NCI-H2196 treated with DMSO at 0.1 percent for 48 hours (cell line): ENCODE results near the gene SPRED2.

Experiments
- DNase-seq: peaks from one replicate; lab custom pipeline; 2025; ENCODE audit not compliant: unreplicated experiment; lab: John Stamatoyannopoulos, UW

The SPRED2 gene

DNA sequence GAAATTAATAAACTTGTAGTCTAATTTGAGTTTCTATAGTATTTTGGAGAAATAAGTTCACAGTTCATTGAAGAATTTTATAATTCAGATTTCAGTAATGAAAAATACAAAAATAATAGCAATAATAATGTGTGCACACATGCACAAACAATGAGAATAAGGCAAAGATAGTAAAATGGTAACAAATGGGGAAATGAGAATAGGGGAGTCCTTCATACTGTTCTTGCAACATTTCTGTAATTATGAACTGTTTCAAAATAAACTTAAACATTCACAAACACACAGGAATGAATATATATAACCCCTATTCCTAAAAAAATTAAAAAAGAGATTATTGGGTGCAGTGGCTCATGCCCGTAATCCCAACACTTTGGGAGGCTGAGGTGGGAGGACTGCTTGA lies 63.9 kb downstream of the SPRED2 start:
- no peak for DNase-seq

DNA sequence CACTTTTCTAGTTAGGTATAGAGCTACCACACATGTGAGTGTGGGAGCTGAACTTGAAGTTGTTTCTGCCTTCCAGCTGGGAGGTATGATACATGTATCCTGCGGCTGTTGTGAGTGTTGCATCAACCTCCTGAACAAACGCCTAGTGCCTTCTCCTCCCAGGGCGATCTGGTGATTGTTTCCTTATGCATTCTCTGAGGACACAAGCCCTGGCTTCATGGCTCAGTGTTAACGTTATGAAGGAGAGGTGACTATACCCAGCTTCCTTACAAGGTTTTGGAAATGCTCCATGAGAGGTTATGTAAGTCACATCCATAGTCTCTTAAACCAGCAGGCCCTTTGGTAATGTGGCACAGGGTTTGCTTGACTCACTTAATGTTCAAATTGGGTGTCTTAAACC lies 64.9 kb downstream of the SPRED2 start:
- DNase-seq: no peak

DNA sequence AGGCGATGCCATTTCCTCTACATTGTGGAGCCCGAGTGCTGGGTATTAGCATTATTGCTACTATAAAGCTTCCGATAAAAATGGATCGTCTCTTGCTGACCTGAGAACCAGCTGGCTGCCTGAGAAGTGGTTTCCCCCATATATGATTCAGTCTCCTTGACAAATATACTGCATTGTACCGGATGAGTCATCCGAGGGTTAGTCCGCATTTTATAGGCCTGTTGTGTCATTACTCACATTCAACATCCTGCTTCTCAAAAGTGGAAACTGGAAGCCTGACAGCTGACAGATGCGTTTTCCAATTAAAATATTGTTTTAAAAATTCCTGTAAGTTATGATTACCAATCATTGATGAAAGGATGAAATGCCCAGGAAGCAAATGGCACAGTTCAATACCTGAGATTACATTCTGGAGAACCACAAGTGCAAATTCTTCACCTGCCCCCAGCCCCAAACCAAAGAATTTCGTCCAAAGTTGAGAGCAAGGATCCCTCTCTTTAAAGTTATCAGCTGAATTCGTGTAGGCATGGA lies 65.7 kb downstream of the SPRED2 start:
- peak; percentile 29 for DNase-seq

DNA sequence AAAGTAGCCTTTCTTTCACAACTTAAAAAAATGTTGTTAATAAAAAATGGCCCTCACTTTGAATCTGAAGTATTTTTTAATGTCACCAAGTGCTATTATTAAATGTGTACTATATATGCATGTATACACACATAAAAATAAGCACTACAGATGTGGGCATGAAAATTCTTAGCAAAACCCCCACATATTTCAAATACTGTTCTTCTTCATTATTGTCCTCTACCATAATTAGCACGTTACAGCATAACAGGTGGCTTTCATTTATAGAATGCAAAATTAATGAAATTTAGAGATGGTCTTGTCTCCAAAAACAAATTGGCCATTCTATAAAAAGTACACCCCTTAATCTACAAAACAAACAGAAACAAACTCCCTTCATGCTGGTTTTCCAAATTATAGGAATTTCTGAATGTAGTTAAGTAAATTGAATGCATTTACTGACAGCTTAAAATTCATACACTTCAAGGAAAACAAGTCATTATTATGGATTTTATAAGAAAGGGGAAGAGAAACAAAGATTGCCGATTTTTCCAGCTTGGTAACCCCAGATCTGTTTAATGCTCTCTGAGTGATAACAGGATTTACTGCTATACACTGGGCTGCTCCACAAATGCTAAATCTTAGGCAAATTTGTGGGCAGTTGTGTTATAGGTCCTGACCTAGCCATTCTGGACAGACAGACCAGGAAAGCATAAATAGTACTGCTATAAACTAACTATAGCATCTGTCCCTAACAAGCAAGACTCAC lies 67.2 kb downstream of the SPRED2 start:
- no peak for DNase-seq

DNA sequence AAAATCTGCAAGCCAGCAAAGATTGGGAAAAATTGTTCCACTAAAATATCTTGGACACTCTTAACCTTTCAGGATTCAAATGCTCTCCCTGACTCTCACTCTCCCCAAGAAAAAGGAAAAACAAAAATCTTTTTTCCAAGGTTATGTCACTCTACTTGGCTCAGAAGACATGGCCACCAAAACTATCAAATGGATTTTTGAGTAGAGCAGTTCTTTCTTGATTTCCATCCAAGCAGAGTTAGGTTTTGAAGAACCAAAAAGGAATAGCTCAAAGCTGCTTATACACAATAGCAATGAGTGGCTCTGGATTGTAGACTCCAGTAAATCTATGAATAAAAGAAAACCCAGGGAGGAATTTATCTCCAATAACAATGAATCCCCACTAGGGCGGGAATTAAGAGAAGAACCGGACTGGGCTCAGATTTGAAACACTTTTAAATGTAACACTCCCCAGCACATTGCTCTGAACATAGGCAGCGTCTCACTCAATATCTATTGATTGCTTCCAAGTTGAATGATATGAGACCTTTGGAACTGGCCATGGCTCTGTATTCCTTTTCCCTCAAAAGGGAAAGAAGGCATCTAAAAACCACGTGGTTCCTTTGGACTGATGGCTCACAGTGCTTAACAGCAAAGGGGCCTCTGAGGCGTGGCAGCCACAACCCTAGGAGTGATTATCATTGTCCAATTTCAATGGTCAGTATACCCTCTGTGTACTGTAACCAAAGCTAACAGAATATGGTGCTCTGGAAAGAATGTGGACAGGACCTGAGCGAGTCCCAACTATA lies 68.3 kb downstream of the SPRED2 start:
- no peak for DNase-seq

DNA sequence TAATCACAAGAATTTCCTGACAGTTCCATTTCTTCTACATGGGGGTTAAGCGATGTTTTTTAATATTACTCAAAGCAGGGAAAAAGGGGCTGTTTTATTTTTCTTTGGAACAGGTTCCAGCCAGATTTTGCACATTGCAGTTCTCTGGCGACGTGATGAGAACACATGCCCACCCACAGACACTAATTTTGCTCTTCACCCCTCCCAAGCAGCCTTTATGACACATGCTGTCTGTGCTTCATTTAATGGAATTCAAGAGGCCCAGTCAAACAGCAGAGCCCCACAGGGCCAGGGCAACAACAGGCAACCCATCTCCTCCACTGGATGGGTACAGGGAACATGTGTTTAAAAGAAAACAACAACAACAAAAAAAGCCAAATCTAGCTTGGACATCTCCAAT lies 70.8 kb downstream of the SPRED2 start:
- no peak for DNase-seq

DNA sequence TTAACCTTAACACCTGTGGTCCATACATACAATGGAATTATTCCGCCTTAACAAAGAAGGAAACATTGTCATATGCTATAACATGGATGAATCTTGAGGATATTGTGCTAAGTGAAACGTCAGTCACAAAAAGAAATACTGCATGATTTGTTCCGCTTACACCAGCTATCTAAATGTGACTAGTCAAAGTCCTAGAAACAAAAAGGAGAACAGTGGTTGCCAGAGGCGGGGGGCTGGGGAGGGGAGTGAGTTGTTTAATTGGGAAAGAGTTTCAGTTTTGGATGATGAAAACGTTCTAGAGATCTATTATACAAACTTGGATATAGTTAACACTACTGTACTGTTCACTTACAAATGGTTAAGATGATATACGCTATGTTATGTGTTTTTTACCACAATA lies 72.0 kb downstream of the SPRED2 start:
- DNase-seq: no peak

DNA sequence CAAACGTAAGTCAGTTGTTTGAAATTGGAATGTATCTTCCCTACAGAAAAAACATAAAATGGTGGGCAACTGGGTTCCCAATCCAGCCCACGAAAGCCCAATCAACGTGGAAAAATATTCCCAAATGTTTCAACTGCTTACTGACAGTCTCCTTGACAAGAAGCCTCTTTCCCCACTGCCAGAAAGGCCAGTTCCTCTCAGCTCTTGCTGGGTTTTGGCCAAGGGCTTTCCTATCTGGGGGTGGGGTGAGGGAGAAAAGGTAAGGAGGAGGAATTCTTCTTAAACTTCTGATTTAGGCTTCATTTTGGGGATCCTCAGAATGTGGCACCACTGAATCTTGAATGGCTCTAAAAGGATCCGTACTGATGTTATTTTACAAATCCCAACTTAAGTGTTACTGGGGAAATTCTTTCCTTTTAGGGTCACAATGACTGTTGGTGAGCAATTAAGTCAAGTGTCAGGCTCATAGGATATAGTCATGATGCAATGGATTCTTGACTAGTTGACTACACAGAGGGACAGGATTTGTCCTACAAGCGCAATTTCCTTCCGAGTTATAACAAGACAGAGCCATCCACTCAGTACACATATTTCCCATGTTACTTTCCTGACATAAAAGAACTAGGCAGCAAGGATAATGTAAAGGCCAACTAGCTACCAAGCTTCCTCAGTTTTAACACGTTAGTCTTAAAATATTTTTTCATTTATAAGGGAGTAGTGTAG lies 73.6 kb downstream of the SPRED2 start:
- DNase-seq: no peak

DNA sequence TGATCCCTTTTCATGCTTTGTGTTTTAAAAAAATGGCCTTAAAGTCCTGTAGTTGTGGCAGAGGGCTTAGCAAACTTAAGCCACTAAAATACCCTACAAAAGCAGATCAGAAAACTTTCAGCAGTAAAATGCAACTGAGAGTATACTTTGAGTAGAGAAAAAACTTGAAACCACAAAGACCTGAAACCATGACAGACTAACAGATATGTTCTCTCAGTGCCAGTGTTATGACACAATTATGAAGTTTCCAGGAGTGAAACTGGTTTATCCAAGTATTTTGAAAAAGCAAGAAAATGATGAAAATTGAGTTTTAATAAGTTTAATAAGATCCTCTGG lies 74.5 kb downstream of the SPRED2 start:
- no peak for DNase-seq

DNA sequence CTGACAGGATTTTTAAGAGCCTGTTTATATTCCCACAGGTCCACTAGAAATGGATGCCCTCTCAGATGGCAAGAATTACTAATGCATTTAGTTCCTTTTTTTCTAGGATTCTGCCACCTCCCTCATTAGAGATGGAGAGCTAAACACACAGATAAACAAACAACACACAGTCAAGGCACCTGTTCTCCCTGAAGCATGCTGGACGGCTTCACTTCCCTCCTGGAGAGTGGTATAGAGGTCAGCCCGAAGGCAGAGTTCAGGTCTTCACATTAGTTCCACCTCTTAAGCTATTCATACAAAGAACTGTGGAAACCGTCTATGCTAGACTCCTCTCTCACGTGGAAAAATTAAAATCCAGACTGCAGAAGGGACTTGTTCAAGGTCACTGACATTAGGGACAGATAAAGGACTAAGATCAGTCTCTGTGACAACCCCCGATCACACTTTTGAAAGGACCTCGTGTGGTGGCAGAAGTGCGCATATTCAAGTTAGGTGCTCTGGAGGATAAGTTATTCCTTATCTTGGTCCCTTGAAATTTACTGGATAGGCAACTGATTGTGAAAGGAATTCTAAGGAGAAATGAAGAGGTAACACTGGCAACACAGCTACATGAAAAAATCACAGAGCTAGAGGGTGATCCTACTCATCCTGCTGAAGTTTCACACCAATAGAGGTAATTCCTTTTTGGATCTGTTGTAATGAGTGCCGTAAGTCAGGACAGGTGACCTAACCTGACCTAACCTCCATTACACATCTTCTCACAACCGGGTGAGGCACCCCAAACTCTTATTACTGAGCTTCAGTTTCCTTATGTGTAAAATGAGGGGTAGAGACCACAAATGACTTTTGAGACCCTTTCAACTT lies 75.1 kb downstream of the SPRED2 start:
- no peak for DNase-seq

DNA sequence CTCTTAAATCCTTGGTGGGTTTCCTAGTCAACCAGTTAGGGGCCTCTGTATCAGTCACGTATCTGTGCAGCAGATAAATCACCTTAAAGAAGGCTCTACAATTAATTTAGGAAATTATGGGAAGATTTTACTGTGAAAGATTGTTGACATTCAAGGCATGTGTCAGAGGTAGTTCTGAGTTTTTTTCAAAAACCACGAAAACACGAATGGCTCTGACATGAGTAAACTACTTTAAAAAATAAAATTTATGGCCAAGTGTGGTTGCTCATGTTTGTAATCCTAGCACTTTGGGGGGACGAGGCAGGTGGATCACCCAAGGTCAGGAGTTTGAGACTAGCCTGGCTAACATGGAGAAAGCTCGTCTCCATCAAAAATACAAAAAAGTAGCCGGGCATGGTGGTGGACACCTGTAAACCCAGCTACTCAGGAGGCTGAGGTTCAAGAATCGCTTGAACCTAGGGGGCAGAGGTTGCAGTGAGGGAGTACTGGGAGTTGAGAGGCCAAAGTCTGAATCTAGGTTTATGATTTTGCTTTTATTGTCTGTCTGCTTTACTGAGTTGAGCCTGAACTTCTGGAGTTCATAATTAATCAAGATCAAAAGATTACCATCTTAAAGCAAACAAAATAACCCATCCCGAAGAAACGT lies 77.1 kb downstream of the SPRED2 start:
- no peak for DNase-seq

DNA sequence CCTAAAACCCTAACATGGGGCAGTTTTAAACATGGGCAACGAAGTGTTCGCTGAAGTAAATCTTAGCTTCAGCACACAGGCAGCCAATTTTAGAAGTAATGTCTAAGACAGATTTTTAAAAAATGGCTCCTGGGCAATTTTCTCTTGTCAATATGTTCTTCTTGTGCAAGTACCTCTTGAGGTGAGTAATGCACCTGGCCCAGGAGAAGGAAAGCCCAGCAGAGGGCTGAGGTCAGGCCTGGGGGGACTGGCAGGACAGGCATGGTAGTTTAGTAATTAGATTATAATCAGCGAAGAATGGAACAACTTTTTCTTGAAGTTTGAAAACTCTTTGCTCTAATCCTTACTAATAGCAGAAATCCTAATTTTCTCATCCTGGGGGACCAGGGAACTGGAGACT lies 77.6 kb downstream of the SPRED2 start:
- DNase-seq: no peak

DNA sequence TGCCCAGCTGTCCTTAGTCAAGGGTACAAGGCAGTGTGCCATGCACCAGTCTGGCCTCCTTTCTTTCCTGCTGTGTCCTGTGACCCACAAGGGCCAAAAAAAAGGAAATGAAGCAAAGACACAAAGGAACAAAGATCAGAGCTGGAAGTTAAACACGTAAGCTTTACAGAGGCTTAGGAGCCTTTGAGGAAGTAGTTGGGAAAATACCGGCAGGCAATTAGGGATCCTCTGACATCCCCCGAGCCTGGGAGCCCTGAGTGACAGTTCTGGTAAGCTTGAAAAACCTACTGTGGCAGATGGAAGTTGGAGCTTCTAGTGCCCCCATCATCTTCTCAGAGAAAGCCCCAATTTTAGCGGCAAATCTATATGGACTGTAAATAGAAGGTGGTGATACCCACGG lies 78.5 kb downstream of the SPRED2 start:
- no peak for DNase-seq

DNA sequence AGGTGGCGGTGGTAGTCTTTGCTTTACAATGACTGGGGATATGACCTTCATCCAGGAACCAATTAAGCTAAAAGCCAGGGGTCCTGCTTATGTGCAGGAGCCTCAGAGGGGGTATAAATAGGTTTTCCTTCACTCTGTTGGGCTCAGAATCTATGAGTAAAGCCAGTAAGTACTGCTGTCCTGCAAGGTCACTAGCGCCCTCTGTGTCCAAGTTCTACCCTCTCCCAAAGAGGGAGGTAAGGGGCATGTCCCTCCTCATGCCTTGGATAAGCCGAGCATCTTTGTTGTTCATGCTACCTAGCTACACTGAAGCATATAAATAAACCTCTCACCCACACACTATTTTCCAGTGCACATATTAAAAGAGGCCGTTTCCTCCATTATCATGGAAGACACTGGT lies 79.4 kb downstream of the SPRED2 start:
- no peak for DNase-seq

DNA sequence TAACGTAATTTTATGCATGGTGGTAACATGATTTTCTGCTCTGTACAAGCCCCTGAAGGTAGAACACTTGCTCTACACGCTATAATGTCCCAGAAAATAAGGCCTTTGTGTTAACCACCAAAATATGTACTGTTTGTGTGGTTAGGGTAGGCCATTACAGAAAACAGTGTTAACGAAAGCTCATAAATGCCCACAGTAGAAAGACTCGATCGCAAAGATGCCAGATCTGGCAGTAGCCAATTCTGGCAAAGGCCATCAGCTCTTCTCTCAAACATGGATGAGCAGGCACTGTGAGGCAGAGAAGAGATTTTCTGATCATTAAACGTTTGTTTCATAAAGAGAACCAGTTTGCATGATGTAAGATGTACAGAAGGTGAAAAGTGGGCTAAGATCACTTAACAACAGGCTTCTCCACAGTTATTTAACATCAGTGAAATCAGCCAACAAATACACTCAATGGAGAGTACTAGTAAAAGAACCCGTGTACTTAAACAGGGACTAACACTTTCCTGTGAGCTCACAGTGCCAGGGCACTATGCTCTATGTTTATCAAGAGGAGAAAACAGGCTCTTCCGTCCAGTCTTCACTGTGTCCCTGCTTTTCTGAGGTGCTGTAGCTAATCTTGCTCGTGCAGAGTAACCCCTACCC lies 80.3 kb downstream of the SPRED2 start:
- no peak for DNase-seq

DNA sequence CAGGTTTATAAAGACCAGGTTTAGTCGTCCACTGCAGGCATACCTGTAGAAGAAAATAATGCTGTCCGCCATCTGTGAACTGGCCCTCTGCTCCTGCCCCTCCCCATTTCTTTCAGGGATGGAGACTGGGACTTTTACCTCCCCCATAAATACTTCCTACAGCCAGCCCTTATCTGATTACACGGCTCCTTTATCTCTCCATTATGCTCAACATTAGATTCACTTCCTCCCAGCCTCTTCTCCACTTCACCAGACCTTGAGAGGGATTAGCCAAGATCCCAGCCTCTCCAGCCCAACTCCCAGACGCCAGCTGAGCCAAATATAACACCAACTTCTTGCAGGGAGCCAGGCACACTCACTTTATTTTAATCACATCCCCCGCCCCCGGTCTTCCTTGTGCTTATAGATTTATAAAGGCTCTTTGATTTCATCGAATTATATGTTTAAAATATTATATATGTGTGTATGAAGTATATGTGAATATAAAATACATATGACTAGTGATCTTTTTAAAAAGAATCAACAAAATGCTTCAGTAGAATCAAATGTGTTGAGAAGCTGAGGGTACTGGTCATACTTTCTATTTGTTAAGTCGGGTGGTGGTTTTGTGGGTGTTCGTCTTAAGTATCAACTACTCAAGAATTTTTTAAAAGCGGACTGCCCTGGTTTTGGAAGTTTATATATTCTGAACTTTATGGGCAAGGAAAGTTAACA lies 81.0 kb downstream of the SPRED2 start:
- no peak for DNase-seq

DNA sequence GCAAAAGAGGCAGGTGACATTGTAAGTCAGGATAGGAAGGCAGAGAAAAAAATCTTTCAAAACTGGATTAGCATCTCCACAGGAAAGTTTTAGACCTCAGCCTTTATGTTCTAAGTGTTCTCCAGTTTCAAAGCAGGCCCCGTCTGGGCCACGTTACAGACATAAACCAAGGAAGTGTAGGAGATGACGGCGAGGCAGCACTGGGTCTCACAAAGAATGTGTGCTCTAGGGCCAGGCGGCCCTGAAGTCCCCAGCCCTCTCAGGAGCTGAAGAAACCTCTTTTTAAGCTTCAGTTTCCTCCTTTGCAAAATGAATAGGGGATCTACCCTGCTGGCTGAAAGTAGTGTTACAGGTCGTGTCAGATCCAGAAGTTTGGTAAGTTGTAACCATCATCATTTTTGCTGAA lies 81.7 kb downstream of the SPRED2 start:
- DNase-seq: no peak

DNA sequence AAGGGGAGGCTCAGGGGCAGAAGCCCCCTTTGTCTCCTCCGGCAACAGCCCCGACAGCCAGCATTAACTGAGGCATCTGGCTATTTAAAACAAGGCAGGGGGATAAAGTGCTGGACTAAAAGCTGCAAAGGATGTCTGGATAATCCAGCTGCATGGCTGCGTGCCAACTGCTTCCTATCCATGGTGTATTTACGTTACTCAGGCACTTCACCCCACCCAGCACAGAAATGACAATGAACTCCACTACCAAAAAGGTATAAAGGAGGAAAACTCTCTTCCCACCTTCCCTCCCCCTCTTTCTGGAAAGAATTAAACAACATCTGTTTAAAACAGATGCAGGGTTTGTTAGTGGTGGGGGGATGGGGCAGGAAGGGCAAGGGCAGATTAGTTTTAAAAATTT lies 82.5 kb downstream of the SPRED2 start:
- DNase-seq: no peak

DNA sequence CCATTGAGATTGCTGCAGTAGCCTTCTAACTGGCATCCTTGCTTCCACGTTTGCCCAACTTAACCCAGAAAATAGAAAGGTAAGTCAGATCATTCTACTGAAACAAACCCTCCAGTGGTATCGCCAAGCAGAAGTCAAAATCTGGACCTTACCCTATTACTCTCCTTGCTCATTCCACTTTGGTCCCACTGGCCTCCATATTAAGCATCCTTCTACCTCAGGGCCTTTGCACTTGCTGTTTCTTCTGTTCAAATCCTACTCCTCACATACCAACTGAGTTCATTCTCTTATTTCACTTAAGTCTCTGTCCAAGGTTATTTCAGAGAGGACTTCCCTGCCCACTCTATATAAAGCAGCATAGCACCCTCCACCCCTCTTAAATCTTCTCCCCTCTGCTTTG lies 84.5 kb downstream of the SPRED2 start:
- DNase-seq: no peak
